A549 (cell line): ENCODE measurements around the gene AAMDC.

ENCODE experiments used
- CBX8 ChIP-seq: fragments of 200-600 bp; sonication (generic); IDR thresholded peaks from 2 replicates; pipeline ENCODE4 v1.6.1; 2016
- HDAC2 ChIP-seq: fragments of 200-600 bp; sonication (generic); IDR thresholded peaks from 2 replicates; pipeline ENCODE4 v1.6.1; 2016
- JUN ChIP-seq, 2 experiments: fragments of >200 bp; sonication (Bioruptor Twin); formaldehyde crosslinking; IDR thresholded peaks; 2 replicates in 1 of 2; 3 replicates in 1 of 2; pipeline ENCODE4 v1.6.1; 2016 to 2017
- KDM5A ChIP-seq: fragments of 200-600 bp; sonication (generic); IDR thresholded peaks from 2 replicates; pipeline ENCODE4 v1.6.1; 2016; ENCODE audit warnings: antibody characterized with exemption, mild to moderate bottlenecking
- MAZ ChIP-seq: fragments of 150-350 bp; IDR thresholded peaks from 2 replicates; pipeline ENCODE4 v1.6.1; 2014; ENCODE audit warnings: antibody characterized with exemption, low read depth, low read length, borderline replicate concordance
- MYC ChIP-seq: IDR thresholded peaks from 2 replicates; pipeline ENCODE4 v1.6.1; 2012; ENCODE audit warnings: mild to moderate bottlenecking, inconsistent platforms, low read length, improper control_type of control experiment, borderline replicate concordance
- NFE2L2 ChIP-seq: fragments of 150-350 bp; conservative IDR thresholded peaks from 2 replicates; pipeline ENCODE4 v1.6.1; 2014; ENCODE audit warnings: low read length
- POLR2A ChIP-seq: IDR thresholded peaks from 2 replicates; pipeline ENCODE4 v1.6.1; 2012; ENCODE audit warnings: mild to moderate bottlenecking, low read length
- POLR2AphosphoS2 ChIP-seq: conservative IDR thresholded peaks from 2 replicates; pipeline ENCODE4 v1.6.1; 2012; ENCODE audit warnings: low read length, improper control_type of control experiment, inconsistent platforms
- RAD21 ChIP-seq, 2 experiments: fragments of >200 bp in 1 of 2; sonication (Bioruptor Twin) in 1 of 2; formaldehyde crosslinking in 1 of 2; IDR thresholded peaks in 1 of 2; conservative IDR thresholded peaks in 1 of 2; 2 replicates in 1 of 2; 3 replicates in 1 of 2; pipeline ENCODE4 v1.6.1; 2012 to 2018; ENCODE audit warnings: inconsistent platforms in 1 of 2
- TF ChIP-seq, protein P1 (sequence below): fragments of >200 bp; sonication (Bioruptor Twin); formaldehyde crosslinking; IDR thresholded peaks from 3 replicates; pipeline ENCODE4 v1.5.1; 2016

GRCh38 chr11:77879218-77879617 lies 58.3 kb downstream of the AAMDC start:
- TF ChIP-seq MYC (no peak), JUN (IDR thresholded peaks at IDR 0.05) (no peak), RAD21 (conservative IDR thresholded peaks at IDR 0.05 in 1 of 2, IDR thresholded peaks at IDR 0.05 in 1 of 2) (no peak), MAZ (no peak), POLR2AphosphoS2 (no peak), POLR2A (no peak), NFE2L2 (no peak), HDAC2 (no peak), CBX8 (no peak), KDM5A (no peak)
- TF ChIP-seq, protein P1, sequence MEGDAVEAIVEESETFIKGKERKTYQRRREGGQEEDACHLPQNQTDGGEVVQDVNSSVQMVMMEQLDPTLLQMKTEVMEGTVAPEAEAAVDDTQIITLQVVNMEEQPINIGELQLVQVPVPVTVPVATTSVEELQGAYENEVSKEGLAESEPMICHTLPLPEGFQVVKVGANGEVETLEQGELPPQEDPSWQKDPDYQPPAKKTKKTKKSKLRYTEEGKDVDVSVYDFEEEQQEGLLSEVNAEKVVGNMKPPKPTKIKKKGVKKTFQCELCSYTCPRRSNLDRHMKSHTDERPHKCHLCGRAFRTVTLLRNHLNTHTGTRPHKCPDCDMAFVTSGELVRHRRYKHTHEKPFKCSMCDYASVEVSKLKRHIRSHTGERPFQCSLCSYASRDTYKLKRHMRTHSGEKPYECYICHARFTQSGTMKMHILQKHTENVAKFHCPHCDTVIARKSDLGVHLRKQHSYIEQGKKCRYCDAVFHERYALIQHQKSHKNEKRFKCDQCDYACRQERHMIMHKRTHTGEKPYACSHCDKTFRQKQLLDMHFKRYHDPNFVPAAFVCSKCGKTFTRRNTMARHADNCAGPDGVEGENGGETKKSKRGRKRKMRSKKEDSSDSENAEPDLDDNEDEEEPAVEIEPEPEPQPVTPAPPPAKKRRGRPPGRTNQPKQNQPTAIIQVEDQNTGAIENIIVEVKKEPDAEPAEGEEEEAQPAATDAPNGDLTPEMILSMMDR: no peak
